Right ventricle myocardium superior (tissue), 1 donor: ENCODE results near the gene ADGRF4. TPM values are rescaled to one million over a fixed set of nuclear protein-coding genes. Genes with fewer than 3 reads are reported as not detected.

Experiments used
- total RNA-seq: library from RNA; stranded (reverse); fragmentation: NEBNext Ultra II Directional; extraction: Animal tissue kit (Norgen Biotek cat#: 25700); gene quantifications from one replicate; pipeline ENCODE4 v1.2.1, GENCODE V29; 2021
- donor health status: DM: no; HTN: yes; CAD: no; lungs with severe emphysema.

The ADGRF4 gene
- total RNA-seq, 1 donor from 2014 or later: not detected

Other genes with a start within 250 kb of the ADGRF4 start
- 10.8 TPM for gene CD2AP, start 220.8 kb upstream of the ADGRF4 start, total RNA-seq
- not detected for gene OPN5, start 83.5 kb downstream of the ADGRF4 start, total RNA-seq